Measurements from ENCODE around the gene TRIM29. TPM values are rescaled to one million over a fixed set of nuclear protein-coding genes. Genes with fewer than 3 reads are reported as not detected.

Gene TRIM29
- total and polyA plus RNA-seq, 12 donors, result 0.24 to 4.3 (median 1.1) TPM; not detected in 3

DNA sequence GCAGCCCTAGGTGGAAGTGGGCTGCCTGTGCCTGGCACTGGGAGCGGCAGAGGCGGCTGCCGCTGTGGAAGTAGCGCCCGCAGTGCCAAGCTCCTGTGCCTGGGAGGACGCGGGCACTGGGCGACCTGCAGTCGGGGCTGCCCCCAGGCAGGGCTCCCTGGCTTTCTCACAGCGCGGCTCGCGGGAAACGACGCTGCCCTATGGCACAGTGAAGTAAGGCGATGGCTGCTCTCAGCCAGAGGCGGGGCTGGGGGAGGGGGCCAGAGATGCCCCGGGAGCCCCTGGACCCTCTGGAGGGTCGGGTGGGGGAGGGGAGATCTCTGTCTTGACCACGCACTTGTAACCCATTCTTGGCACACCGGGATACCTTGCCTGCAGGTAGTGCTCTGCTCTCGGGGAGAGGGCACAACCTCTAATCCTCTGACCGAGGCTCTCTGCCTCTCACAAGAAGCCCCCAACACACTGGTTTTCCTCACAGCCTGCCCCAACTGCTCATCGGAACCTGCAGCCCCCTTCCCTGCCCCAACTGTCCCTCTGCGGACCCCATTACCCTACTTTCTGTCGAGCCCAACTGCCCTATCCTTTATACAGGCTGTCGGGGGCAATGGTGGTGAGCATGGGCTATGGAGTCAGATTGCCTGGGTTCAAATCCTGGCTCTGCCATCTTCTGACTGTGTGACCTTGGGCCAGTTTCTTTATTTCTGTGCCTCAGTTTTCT is 32.2 kb upstream of the TRIM29 start:
- TF ChIP-seq CTCF (IDR thresholded peaks at IDR 0.05) (no peak), POLR2A (IDR thresholded peaks at IDR 0.05) (no peak)
- Histone ChIP-seq H3K4me3 (no peak overlapping the region), H3K9me3 (replicated peaks in 1 of 3) (peaks cover 0 to under 1% (median 0%) of the 10 kb centered on the region in 3 donors), H3K36me3 (replicated peaks in 1 of 2) (no peaks in the 10 kb centered on the region), H3K27me3 (no peaks in the 10 kb centered on the region), H3K27ac (no peak overlapping the region), H3K4me1 (replicated peaks in 1 of 2) (peaks cover 5 to 16% of the 10 kb centered on the region in 2 donors)
- DNase-seq, result peak in 1 of 7 donors; percentile 40
- WGBS, 4 donors, result 61 to 76% (median 69%) methylated on average over 17 to 27 of the region's 27 CpGs
- intact Hi-C loops (cut with DNase I), result loop anchor here (2.0 to 10.0 kb wide), 4 partner anchors 57 to 505 kb away; no protein-coding TSS in a partner anchor

- intact Hi-C loops (cut with DNase I), result loop anchor here in 1 of 2 donors (10.0 kb wide), 1 partner anchor 504 kb away; no protein-coding TSS in a partner anchor
- Histone ChIP-seq H3K4me1 (replicated peaks in 1 of 2) (peaks cover 5 to 16% of the 10 kb centered on the region in 2 donors), H3K4me3 (peak overlapping the region in 3 of 4 donors; percentile 20 to 70 (median 30)), H3K27ac (peak overlapping the region in 1 of 5 donors; percentile 25), H3K9me3 (replicated peaks in 1 of 3) (peaks cover 0 to 5% (median 0%) of the 10 kb centered on the region in 3 donors), H3K27me3 (no peaks in the 10 kb centered on the region), H3K36me3 (replicated peaks in 1 of 2) (no peaks in the 10 kb centered on the region)
- TF ChIP-seq POLR2A (IDR thresholded peaks at IDR 0.05) (no peak), CTCF (IDR thresholded peaks at IDR 0.05) (peak; percentile 46 to 96 (median 70))
- WGBS, 4 donors, result 2 to 4% (median 2%) methylated on average over 27 to 71 of the region's 71 CpGs; no CpG with 5 or more reads in 1 of the 4 donors
- DNase-seq, result peak in 6 of 7 donors; percentile 61 to 72 (median 69)
Observed at GRCh38 chr11:120168960-120169681, 31.2 kb upstream of the TRIM29 start.

GRCh38 chr11:120168108-120168959 is 30.4 kb upstream of the TRIM29 start:
- TF ChIP-seq CTCF (IDR thresholded peaks at IDR 0.05) (no peak), POLR2A (IDR thresholded peaks at IDR 0.05) (no peak)
- Histone ChIP-seq H3K4me3 (peak overlapping the region in 3 of 4 donors; percentile 20 to 70 (median 30)), H3K36me3 (replicated peaks in 1 of 2) (no peaks in the 10 kb centered on the region), H3K27ac (no peak overlapping the region), H3K27me3 (no peaks in the 10 kb centered on the region), H3K9me3 (replicated peaks in 1 of 3) (peaks cover 0 to 5% (median 0%) of the 10 kb centered on the region in 3 donors), H3K4me1 (replicated peaks in 1 of 2) (peaks cover 5 to 16% of the 10 kb centered on the region in 2 donors)
- 36 to 67% (median 38%) methylated on average over 14 to 35 of the region's 35 CpGs for WGBS, 4 donors
- intact Hi-C loops (cut with DNase I), result loop anchor here in 1 of 2 donors (10.0 kb wide), 1 partner anchor 504 kb away; no protein-coding TSS in a partner anchor
- peak in 1 of 7 donors; percentile 53 for DNase-seq
